Stomach (tissue), 4 donors: ENCODE measurements around the gene NECAB3.

Source experiments
- POLR2A ChIP-seq, 4 donors: fragments of 450-650 bp; IDR thresholded peaks; one replicate each; pipeline ENCODE4 v1.6.1; 2016; ENCODE audit warnings: antibody characterized with exemption in 4 of 4, control low read depth in 2 of 4, mild to moderate bottlenecking in 1 of 4, moderate library complexity in 1 of 4
- TF ChIP-seq, protein P1 (sequence below), 7 experiments: fragments of 450-650 bp in 4 of 7; fragments of 200-600 bp in 3 of 7; sonication (generic) in 3 of 7; IDR thresholded peaks; one replicate each; pipeline ENCODE4 v1.5.1; 2016 to 2019; ENCODE audit warnings: antibody characterized with exemption in 7 of 7, control low read depth in 2 of 7, mild to moderate bottlenecking in 1 of 7

DNA sequence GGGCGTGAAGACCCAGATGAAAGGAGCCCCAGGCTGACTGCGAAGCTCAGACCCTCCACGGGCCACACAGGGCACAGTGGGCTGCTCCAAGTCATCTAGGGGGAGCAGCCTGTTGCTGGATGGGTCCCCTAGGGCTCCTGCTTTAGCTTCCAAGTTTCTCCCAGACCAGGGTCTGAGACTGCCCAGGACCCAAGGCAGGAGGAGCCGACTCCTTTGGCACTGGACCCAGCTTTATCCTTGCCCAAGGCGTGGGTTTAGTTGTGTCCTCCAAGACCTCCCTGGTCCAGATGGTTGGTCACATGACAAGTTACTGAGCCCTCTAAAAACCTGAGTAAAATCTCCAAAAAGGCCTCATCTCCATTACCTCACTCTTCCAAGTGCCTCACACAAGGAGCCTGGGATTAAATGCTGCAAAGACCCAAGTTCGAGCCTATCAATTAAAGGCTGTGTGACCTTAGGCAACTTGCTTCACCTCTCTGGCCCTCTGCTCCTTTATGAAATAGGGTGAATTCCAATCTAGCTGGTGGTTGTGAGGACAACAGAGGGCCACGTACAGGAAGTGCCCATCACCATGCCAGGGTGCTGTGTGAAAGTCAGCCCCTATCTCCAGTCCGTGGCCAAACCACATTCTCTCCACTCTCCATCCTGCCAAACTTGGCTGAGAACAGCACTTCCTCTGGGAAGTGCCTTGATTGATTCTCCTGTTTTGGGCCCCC, 2.5 kb downstream of the NECAB3 start:
- TF ChIP-seq, protein P1, sequence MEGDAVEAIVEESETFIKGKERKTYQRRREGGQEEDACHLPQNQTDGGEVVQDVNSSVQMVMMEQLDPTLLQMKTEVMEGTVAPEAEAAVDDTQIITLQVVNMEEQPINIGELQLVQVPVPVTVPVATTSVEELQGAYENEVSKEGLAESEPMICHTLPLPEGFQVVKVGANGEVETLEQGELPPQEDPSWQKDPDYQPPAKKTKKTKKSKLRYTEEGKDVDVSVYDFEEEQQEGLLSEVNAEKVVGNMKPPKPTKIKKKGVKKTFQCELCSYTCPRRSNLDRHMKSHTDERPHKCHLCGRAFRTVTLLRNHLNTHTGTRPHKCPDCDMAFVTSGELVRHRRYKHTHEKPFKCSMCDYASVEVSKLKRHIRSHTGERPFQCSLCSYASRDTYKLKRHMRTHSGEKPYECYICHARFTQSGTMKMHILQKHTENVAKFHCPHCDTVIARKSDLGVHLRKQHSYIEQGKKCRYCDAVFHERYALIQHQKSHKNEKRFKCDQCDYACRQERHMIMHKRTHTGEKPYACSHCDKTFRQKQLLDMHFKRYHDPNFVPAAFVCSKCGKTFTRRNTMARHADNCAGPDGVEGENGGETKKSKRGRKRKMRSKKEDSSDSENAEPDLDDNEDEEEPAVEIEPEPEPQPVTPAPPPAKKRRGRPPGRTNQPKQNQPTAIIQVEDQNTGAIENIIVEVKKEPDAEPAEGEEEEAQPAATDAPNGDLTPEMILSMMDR (IDR thresholded peaks at IDR 0.05) = no peak
- no peak for TF ChIP-seq POLR2A (IDR thresholded peaks at IDR 0.05)
